H7 (cell line): Measurements from ENCODE around the gene MPV17L2. TPM values are rescaled to one million over a fixed set of nuclear protein-coding genes. Genes with fewer than 3 reads are reported as not detected.

ENCODE experiments used
- DNase-seq: peaks from one replicate; pipeline ENCODE4 v3.0.0; 2012
- H3K27me3 ChIP-seq: 2 replicates; pipeline ENCODE4 v1.6.0; 2011; ENCODE audit warnings: mild to moderate bottlenecking, low read length; ENCODE audit not compliant: control insufficient read depth, insufficient read depth
- H3K36me3 ChIP-seq: replicated peaks from 2 replicates; pipeline ENCODE4 v1.5.1; 2011; ENCODE audit warnings: low read length; ENCODE audit not compliant: control insufficient read depth, insufficient read depth
- H3K4me3 ChIP-seq: 2 replicates; pipeline ENCODE4 v1.5.1; 2011; ENCODE audit warnings: low read depth, mild to moderate bottlenecking, control low read depth, low read length, moderate library complexity; ENCODE audit not compliant: insufficient read depth
- total RNA-seq: library from RNA; depleted of rRNA; stranded (reverse); fragments of >200 nt; shearing (Covaris generic); gene quantifications from 2 replicates; pipeline ENCODE4 v1.2.3, GENCODE V29; 2014; rRNA removed

MPV17L2 gene
- total RNA-seq, 1 experiment from 2014 or later, result 45.0 TPM

GRCh38 chr19:18245297-18245696, 52.3 kb downstream of the MPV17L2 start:
- H3K36me3 ChIP-seq, result no peaks in the 10 kb centered on the region
- no peak for DNase-seq
- peaks cover 2% of the 10 kb centered on the region; the same call in 1 of the 2 replicates for H3K27me3 ChIP-seq
- H3K4me3 ChIP-seq, result no peak overlapping the region

Other genes starting within 250 kb of the MPV17L2 start
- gene KCNN1, start 226.1 kb upstream of the MPV17L2 start, total RNA-seq, result 4.3 and 7.4 TPM in 2 replicates
- 4.8 and 14.0 TPM in 2 replicates for gene ARRDC2, start 185.0 kb upstream of the MPV17L2 start, total RNA-seq
- gene IL12RB1, start 106.3 kb upstream of the MPV17L2 start, total RNA-seq, result not detected in 2 replicates
- gene MAST3, start 95.4 kb upstream of the MPV17L2 start, total RNA-seq, result 2.4 and 4.0 TPM in 2 replicates
- 26.7 and 29.0 TPM in 2 replicates for gene PIK3R2, start 40.1 kb upstream of the MPV17L2 start, total RNA-seq
- 47.3 and 53.4 TPM in 2 replicates for gene IFI30, start 19.4 kb upstream of the MPV17L2 start, total RNA-seq
- gene RAB3A, start 10.8 kb downstream of the MPV17L2 start, total RNA-seq, result 6.1 and 8.6 TPM in 2 replicates
- gene PDE4C, start 33.2 kb downstream of the MPV17L2 start, total RNA-seq, result 0.52 and 1.4 TPM in 2 replicates
- gene IQCN, start 81.2 kb downstream of the MPV17L2 start, total RNA-seq, result 0.55 and 0.76 TPM in 2 replicates
- 173 and 181 TPM in 2 replicates for gene JUND, start 88.4 kb downstream of the MPV17L2 start, total RNA-seq
- gene LSM4, start 129.9 kb downstream of the MPV17L2 start, total RNA-seq, result 787 and 838 TPM in 2 replicates
- gene PGPEP1, start 147.4 kb downstream of the MPV17L2 start, total RNA-seq, result 11.5 and 13.6 TPM in 2 replicates
- 0.30 and 1.4 TPM in 2 replicates for gene GDF15, start 192.9 kb downstream of the MPV17L2 start, total RNA-seq
- 0.76 TPM in 1 of 2 replicates, not detected in the other for gene LRRC25, start 204.4 kb downstream of the MPV17L2 start, total RNA-seq
- 91.1 and 134 TPM in 2 replicates for gene SSBP4, start 226.2 kb downstream of the MPV17L2 start, total RNA-seq
- 183 and 212 TPM in 2 replicates for gene ISYNA1, start 244.9 kb downstream of the MPV17L2 start, total RNA-seq